Measurements from ENCODE around the gene PDE7B. TPM values are rescaled to one million over a fixed set of nuclear protein-coding genes. Genes with fewer than 3 reads are reported as not detected.

The PDE7B gene
- total RNA-seq, 1 experiment from 2014 or later, result not detected

- TF ChIP-seq STAT6 (CRISPR knock-in tag; conservative IDR thresholded peaks at IDR 0.05; ENCODE audit: low read depth) (no peak), E2F1 (CRISPR knock-in tag; IDR thresholded peaks at IDR 0.05) (no peak), ZNF281 (CRISPR knock-in tag; IDR thresholded peaks at IDR 0.05) (no peak)
These were observed 138.9 kb downstream of the PDE7B start (continued) for GRCh38 chr6:135990439-135990838.

GRCh38 chr6:135990855-135991464 is 139.5 kb downstream of the PDE7B start:
- H3K27me3 Mint-ChIP-seq (ENCODE audit: low read depth), result no peaks in the 10 kb centered on the region
- ATAC-seq (no peak), DNase-seq (ENCODE audit: low spot score) (no peak)
- no peaks in the 10 kb centered on the region for H3K36me3 Mint-ChIP-seq
- H3K4me1 Mint-ChIP-seq, result no peaks in the 10 kb centered on the region
- POLR2A ChIA-PET, result no interaction called here
- H3K4me3 Mint-ChIP-seq, result no peak overlapping the region
- CTCF ChIA-PET, result no interaction called here
- TF ChIP-seq ARID4B (CRISPR knock-in tag; IDR thresholded peaks at IDR 0.05; ENCODE audit: borderline replicate concordance) (no peak), STAT6 (CRISPR knock-in tag; conservative IDR thresholded peaks at IDR 0.05; ENCODE audit: low read depth) (no peak), ERG (CRISPR knock-in tag; IDR thresholded peaks at IDR 0.05) (no peak), KAT7 (CRISPR knock-in tag; IDR thresholded peaks at IDR 0.05; ENCODE audit: borderline replicate concordance) (no peak), ZNF396 (CRISPR knock-in tag; IDR thresholded peaks at IDR 0.05; ENCODE audit: borderline replicate concordance) (no peak), TP53 (CRISPR knock-in tag; IDR thresholded peaks at IDR 0.05) (no peak), ATF1 (CRISPR knock-in tag; IDR thresholded peaks at IDR 0.05) (no peak), GTF2I (CRISPR knock-in tag; conservative IDR thresholded peaks at IDR 0.05) (no peak)
- H3K27ac Mint-ChIP-seq, result no peak overlapping the region
- peaks cover 8% of the 10 kb centered on the region for H3K9me3 Mint-ChIP-seq

Data from WTC11 (cell line).